HG03457 (cell line): ENCODE results near the gene TROAP.
"Not testable (repeated sequence)": the region's sequence is repeated elsewhere in the genome, so short reads cannot be mapped to it uniquely, and the experiment has no call there.

ENCODE experiments used
- ATAC-seq: cut with Tn5 transposase; IDR thresholded peaks from one replicate; pipeline ENCODE4 v1.9.1; 2021; ENCODE audit warnings: moderate number of reproducible peaks; ENCODE audit not compliant: unreplicated experiment

TROAP gene, protein sequence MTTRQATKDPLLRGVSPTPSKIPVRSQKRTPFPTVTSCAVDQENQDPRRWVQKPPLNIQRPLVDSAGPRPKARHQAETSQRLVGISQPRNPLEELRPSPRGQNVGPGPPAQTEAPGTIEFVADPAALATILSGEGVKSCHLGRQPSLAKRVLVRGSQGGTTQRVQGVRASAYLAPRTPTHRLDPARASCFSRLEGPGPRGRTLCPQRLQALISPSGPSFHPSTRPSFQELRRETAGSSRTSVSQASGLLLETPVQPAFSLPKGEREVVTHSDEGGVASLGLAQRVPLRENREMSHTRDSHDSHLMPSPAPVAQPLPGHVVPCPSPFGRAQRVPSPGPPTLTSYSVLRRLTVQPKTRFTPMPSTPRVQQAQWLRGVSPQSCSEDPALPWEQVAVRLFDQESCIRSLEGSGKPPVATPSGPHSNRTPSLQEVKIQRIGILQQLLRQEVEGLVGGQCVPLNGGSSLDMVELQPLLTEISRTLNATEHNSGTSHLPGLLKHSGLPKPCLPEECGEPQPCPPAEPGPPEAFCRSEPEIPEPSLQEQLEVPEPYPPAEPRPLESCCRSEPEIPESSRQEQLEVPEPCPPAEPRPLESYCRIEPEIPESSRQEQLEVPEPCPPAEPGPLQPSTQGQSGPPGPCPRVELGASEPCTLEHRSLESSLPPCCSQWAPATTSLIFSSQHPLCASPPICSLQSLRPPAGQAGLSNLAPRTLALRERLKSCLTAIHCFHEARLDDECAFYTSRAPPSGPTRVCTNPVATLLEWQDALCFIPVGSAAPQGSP

GRCh38 chr12:49322708-49323523, at the start of gene TROAP:
TROAP (plus strand) TSS chr12:49323255; CDS start chr12:49323609, 354 bp downstream.
- ATAC-seq, result peak; percentile 91

GRCh38 chr12:49273726-49274395, 49.2 kb upstream of the TROAP start:
- no peak for ATAC-seq

DNA sequence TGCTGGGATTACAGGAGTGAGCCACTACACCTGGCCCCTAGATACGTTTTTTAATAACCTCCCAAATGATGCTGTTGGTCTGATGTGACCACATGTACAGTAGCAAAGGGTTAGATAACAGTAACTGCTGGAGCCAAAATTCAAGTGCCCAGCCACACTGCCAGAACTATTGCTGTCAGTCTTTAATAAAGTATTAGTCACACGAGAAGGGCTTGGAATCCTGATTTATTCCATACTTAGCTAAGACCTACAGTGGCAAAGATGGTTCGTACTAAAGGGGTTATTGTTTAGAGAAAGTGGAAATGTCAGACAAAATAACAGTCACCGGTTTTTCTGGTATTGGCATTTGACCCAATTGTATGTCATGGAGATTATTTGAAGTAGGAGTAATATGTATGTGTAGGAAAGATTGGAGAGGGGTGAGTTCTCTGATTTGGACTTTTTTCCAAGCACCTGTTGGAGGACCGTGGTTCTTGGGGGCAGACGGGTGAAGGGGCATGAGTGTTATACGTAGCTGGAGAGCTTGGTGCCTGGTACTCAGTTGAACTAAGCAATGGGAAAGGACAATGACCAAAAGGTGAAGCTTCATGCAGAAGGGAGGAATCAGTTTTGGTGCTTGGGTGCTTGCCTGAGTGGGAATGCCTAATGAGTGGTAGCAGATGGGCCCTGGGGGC, 48.5 kb upstream of the TROAP start:
- ATAC-seq, result no peak

DNA sequence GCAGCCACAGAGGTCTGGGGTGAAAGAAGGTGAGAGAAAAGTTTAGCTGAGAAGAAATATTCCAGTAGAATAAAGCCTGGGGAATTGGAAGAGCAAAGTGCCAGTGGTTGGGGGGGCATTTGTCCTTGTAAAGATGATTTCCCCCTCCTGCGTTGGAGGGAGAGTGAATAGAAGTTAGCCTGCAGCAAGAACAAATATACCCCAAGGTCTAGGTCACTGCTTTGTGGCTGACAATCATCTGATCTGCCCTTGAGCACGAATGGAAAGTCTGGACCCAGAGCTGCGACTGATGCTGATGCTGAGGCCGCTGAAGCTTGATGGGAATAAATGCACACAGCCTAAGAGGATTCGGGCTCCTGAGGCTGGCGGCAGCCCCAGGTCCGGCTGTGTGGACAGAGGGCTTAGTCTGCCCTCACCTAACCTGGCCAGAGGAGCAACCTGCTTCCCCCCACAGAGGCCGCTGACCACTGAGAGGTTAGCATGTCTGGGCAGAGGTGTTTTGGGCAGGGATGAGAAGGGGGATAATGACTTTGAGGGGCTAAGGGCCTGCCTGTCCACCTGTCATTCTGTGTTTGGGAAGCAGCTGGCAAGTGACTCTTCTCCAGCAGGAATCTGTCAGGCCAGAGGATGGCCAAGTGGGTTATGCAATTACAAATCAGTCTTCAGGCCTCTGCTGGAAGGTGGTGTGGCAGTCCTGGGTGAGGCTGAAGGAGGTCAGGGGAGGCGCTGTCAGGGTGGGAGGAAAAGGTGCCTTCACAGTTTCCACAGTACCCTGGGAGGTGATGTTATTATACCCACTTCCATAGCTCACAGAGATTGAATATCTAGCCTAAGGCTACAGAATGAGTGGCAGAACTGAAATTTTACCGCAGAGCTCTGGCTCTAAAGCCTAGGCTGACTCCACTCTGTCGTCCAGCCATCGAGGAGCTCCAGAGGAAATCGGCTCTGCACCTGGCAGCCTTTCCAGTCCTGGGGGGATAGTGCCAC, 46.5 kb upstream of the TROAP start:
- no peak for ATAC-seq

DNA sequence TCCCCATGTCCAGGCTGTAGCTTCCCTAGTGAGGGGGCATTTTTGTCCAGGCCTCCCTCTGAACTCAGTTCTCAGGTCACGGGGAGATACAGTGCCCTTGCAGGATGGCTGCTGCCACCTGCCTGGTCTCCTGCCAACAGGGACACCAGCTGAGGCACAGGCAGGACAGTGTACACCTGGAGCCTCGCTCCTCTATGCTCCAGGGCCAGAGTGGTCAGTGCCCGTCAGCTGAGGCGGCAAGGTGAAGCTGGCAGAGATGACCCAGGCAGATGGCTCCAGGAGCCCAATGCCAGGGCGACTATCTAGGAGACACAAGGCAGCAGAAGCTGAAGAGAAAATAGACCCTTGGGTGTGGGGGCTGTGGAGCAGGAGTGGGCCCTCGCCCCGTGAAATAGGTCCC, 45.6 kb upstream of the TROAP start:
- ATAC-seq, result no peak

GRCh38 chr12:49279706-49280159, 43.3 kb upstream of the TROAP start:
- no peak for ATAC-seq

DNA sequence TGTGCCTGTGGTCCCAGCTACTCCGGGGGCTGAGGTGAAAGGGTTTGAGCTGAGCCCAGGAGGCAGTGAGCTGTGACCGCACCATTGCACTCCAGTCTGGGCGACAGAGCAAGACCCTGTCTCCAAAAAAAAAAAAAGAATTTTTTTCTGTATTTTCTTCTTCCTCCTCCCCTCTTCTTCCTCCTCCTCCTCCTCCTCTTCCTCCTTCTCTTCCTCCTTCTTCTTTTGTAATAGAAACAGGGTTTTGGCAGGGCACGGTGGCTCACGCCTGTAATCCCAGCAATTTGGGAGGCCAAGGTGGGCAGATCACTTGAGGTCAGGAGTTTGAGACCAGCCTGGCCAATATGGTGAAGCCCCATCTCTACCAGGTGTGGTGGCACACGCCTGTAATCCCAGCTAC, 42.5 kb upstream of the TROAP start:
- not testable (repeated sequence) for ATAC-seq

DNA sequence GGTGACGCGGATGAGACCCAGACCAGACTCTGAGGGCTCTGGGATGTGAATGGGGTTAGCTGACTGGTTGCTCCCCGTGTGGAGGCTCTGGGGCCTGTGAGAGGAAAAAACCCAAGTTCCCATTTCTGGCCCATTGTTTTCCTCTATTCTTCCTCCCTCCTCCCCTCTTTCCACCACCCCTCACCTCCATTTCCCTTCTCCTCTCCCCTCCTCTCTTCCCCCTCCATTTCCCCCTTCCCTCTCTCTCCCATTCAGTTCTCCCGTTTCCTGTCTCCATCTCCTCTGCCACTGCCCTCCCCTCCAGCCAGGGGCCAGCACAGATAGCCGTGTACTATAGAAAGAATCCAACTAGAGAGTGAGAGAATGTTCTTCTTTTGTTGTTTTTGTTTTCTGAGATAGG, 40.8 kb upstream of the TROAP start:
- ATAC-seq, result no peak

DNA sequence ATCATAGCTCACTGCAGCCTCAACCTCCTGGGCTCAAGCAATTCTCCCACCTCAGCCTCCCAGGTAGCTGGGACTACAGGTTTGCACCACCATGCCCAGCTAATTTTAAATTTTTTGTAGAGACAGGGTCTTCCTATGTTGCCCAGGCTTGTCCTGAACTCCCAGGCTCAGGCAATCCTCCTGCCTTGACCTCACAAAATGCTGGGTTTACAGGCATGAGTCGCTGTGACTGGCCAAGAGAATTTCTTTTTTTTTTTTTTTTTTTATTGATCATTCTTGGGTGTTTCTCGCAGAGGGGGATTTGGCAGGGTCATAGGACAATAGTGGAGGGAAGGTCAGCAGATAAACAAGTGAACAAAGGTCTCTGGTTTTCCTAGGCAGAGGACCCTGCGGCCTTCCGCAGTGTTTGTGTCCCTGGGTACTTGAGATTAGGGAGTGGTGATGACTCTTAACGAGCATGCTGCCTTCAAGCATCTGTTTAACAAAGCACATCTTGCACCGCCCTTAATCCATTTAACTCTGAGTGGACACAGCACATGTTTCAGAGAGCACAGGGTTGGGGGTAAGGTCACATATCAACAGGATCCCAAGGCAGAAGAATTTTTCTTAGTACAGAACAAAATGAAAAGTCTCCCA, 40.2 kb upstream of the TROAP start:
- not testable (repeated sequence) for ATAC-seq

- no peak for ATAC-seq
Measured at GRCh38 chr12:49283541-49284429, 39.3 kb upstream of the TROAP start.

- no peak for ATAC-seq
Measured at GRCh38 chr12:49284672-49285071, 38.4 kb upstream of the TROAP start.

- ATAC-seq, result no peak
Measured at GRCh38 chr12:49287876-49288275, 35.2 kb upstream of the TROAP start.

GRCh38 chr12:49288412-49288853, 34.6 kb upstream of the TROAP start:
- ATAC-seq, result no peak

DNA sequence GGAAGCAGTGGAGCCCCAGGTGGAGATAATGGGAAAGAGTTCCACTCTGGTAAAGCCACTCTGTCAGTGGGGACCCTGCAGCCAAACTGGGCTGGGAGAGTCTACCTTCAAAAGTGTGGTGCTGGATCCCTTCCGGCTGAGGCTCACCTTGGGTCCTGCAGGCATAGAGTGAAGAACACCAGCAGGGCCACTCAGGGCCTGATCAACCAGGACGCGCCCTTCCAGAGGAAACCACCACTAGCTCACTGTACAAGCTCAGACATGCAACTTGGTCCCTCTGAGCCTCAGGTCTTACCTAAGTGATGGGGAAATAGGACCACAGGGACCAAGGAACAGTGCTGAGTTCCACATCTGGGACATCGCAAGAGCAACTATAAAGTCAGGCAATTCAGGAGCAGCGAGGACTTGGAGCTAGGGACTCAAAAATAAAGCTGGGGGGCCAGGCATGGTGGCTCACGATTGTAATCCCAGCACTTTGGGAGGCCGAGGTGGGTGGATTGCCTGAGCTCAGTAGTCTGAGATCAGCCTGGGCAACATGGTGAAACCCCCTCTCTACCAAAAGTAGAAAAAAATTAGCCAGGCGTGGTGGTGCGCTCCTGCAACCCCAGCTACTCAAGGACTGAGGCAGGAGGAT, 34.0 kb upstream of the TROAP start:
- no peak for ATAC-seq

- no peak for ATAC-seq
Measured at GRCh38 chr12:49292729-49293055, 30.4 kb upstream of the TROAP start.

DNA sequence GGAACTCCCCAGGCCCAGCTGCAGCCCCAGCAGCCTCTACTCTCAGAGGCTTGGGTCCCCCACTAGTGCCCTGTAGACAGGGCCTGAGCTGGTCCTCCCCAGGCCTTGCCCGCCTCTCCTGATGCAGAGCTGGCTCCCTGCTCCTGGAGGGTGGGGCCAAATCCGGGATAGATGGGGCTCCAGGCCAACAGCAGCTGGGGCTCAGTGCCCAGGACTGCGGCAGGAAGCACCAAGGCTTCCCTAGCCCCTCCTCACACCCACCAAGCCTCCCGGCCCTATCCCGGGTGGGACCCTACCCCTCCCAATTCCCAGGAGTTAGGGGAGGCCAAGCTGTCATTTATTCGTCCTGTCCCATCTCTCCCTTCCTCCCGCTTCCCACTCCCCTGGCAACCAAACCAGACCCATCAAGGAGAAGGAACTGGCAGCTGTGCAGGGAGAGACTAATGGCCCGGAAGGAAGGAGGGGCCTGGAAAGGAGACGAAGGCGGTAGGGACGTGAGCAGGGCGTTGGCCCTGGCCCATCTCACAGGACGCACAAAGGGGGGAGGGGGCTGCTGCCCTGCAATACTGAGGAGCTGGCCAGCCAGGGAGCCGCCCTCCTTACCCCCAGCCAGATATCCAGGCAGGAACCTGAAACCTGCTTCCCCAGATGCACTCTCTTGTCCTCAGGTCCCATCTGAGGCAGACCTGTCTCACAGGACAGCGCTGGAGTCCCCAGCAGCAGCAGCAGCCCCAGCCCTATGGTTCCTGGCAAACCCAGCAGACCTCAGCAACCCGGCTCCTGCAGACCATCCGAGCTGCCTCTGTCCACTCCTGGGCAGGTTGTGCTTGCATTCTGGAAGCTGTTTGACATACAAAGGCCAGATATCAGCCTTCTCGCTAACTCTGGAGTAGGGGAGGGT, 29.7 kb upstream of the TROAP start:
- no peak for ATAC-seq
